ENCODE results near the gene MACROD2. TPM values are rescaled to one million over a fixed set of nuclear protein-coding genes. Genes with fewer than 3 reads are reported as not detected.

Gene MACROD2
- total and polyA plus RNA-seq, 2 donors (not counting 1 experiment from before 2014, with no cell fraction given), result 5.3 to 6.7 TPM

DNA sequence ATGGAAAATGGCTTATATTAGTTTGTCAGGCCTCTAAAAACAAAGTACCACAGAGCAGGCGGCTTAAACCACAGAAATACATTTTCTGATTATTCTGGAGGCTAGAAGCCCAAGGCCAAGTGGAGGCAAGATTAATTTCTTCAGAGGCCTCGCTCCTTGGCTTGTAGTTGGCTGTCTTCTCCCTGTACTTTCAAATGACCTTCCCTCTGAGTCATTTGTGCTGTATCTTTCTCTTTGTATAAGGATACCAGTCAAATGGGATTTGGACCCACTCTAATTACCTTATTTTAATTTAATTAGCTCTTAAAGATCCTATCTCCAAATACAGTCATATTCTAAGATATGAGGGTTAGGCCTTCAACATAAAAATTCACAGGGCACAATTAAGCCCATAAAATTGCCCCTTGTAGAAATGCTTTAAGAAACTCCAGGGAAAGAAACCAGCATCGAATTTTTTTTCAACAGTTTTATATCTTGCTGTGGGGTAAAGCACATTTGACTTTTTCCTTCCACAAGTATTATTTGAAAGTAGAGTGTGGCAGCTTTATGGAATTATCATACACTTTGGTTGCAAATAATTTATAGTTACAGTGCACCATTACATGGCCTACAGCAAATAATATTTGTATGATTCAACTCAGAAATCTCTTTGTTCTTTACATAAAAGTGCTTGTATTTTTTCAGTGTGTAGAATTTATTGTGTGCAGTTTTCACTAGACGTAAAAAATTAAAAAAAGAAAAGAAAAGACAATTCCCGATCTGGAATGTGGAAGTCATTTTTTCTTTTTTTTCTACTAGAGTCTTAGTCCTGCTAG, 1871.8 kb downstream of the MACROD2 start:
- ChIA-PET CTCF (no interaction called here), POLR2A (no interaction called here)
- Histone ChIP-seq H3K9ac (ENCODE audit: low read length) (no peak overlapping the region), H4K20me1 (ENCODE audit: control insufficient read depth, insufficient read depth, low read length, poor library complexity, severe bottlenecking) (no peaks in the 10 kb centered on the region), H3K4me1 (ENCODE audit: control insufficient read depth in 2 of 2, insufficient read depth in 2 of 2, low read length in 2 of 2) (no peaks in the 10 kb centered on the region), H3K27me3 (replicated peaks in 1 of 4; ENCODE audit: control extremely low read depth in 1 of 4, control insufficient read depth in 3 of 4, insufficient read depth in 4 of 4, low read length in 3 of 4) (no peaks in the 10 kb centered on the region), H3K36me3 (replicated peaks in 1 of 2; ENCODE audit: control extremely low read depth in 1 of 2, control insufficient read depth in 1 of 2, extremely low read depth in 1 of 2, insufficient read depth in 2 of 2, low read length in 1 of 2) (no peaks in the 10 kb centered on the region), H3K79me2 (ENCODE audit: control insufficient read depth, insufficient read depth, low read length) (no peaks in the 10 kb centered on the region), H3K27ac (ENCODE audit: low read length in 2 of 2) (no peak overlapping the region), H3K9me3 (ENCODE audit: control extremely low read depth in 1 of 3, control insufficient read depth in 2 of 3, insufficient read depth in 1 of 3, low read length in 2 of 3) (peaks cover 0 to 4% (median 0%) of the 10 kb centered on the region in 3 donors), H3K4me3 (ENCODE audit: control extremely low read depth in 1 of 5, extremely low read depth in 1 of 5, insufficient read depth in 1 of 5, low read depth in 2 of 5, low read length in 4 of 5) (no peak overlapping the region), H3K4me2 (replicated peaks; ENCODE audit: low read depth, low read length, poor library complexity, severe bottlenecking) (no peak overlapping the region), H2AFZ (ENCODE audit: insufficient read depth, low read depth, low read length, poor library complexity, severe bottlenecking) (no peak overlapping the region)
- H3K9me3 Mint-ChIP-seq (ENCODE audit: insufficient read depth), result peaks cover 2% of the 10 kb centered on the region
- no peak for DNase-seq
- H3K4me1 Mint-ChIP-seq, result peaks cover 2% of the 10 kb centered on the region
- no peak for ATAC-seq (ENCODE audit: low read depth)
- no peaks in the 10 kb centered on the region for H3K27me3 Mint-ChIP-seq
- 100% methylated on average over 1 of the region's 5 CpGs for WGBS (ENCODE audit: insufficient coverage)
- no peak overlapping the region for H3K27ac Mint-ChIP-seq
- H3K4me3 Mint-ChIP-seq, result no peak overlapping the region
- no peak for TF ChIP-seq CTCF (IDR thresholded peaks at IDR 0.05)
- no peak for TF ChIP-seq EZH2 (IDR thresholded peaks at IDR 0.05; ENCODE audit: borderline replicate concordance, insufficient read depth, low read depth, low read length, poor library complexity, severe bottlenecking)
- intact Hi-C loops (cut with micrococcal nuclease), result no loop called here

DNA sequence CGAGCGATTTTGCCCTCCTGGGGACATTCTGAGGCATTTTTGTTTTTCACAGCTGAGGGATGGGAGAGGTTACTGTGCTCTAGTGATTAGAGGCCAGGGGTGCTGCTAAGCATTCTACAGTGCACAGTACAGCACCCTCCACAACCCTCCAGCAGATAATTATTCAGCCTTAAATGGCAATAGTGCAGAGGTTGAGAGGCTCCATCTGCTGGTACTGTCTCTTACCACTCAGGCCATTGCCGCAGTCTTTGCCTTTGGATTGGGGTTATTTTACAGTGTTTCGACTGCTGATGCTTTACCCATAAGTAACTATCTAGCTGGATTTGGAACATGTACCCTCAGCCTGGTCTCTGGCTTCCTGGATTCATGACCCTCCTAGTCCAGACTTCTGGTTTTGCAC, 1872.6 kb downstream of the MACROD2 start:
- Mint-ChIP-seq H3K4me3 (no peak overlapping the region), H3K4me1 (peaks cover 2% of the 10 kb centered on the region), H3K27me3 (no peaks in the 10 kb centered on the region), H3K27ac (no peak overlapping the region), H3K9me3 (ENCODE audit: insufficient read depth) (peaks cover 2% of the 10 kb centered on the region)
- Histone ChIP-seq H3K9ac (ENCODE audit: low read length) (no peak overlapping the region), H2AFZ (ENCODE audit: insufficient read depth, low read depth, low read length, poor library complexity, severe bottlenecking) (no peak overlapping the region), H4K20me1 (ENCODE audit: control insufficient read depth, insufficient read depth, low read length, poor library complexity, severe bottlenecking) (no peaks in the 10 kb centered on the region), H3K27me3 (replicated peaks in 1 of 4; ENCODE audit: control extremely low read depth in 1 of 4, control insufficient read depth in 3 of 4, insufficient read depth in 4 of 4, low read length in 3 of 4) (no peaks in the 10 kb centered on the region), H3K27ac (ENCODE audit: low read length in 2 of 2) (no peak overlapping the region), H3K36me3 (replicated peaks in 1 of 2; ENCODE audit: control extremely low read depth in 1 of 2, control insufficient read depth in 1 of 2, extremely low read depth in 1 of 2, insufficient read depth in 2 of 2, low read length in 1 of 2) (no peaks in the 10 kb centered on the region), H3K4me3 (ENCODE audit: control extremely low read depth in 1 of 5, extremely low read depth in 1 of 5, insufficient read depth in 1 of 5, low read depth in 2 of 5, low read length in 4 of 5) (no peak overlapping the region), H3K79me2 (ENCODE audit: control insufficient read depth, insufficient read depth, low read length) (no peaks in the 10 kb centered on the region), H3K4me2 (replicated peaks; ENCODE audit: low read depth, low read length, poor library complexity, severe bottlenecking) (no peak overlapping the region), H3K9me3 (ENCODE audit: control extremely low read depth in 1 of 3, control insufficient read depth in 2 of 3, insufficient read depth in 1 of 3, low read length in 2 of 3) (peaks cover 0 to 4% (median 0%) of the 10 kb centered on the region in 3 donors), H3K4me1 (ENCODE audit: control insufficient read depth in 2 of 2, insufficient read depth in 2 of 2, low read length in 2 of 2) (no peaks in the 10 kb centered on the region)
- DNase-seq, result no peak
- intact Hi-C loops (cut with micrococcal nuclease), result no loop called here
- ChIA-PET POLR2A (no interaction called here), CTCF (no interaction called here)
- TF ChIP-seq EZH2 (IDR thresholded peaks at IDR 0.05; ENCODE audit: borderline replicate concordance, insufficient read depth, low read depth, low read length, poor library complexity, severe bottlenecking), result no peak
- TF ChIP-seq CTCF (IDR thresholded peaks at IDR 0.05), result no peak
- ATAC-seq (ENCODE audit: low read depth), result no peak
- WGBS (ENCODE audit: insufficient coverage), result no CpG with 5 or more reads among the region's 4 CpGs
